KBM-7 (cell line): Measurements from ENCODE around the gene MEIS1.

Source experiments
- DNase-seq: peaks from one replicate; pipeline ENCODE4 v3.0.0-alpha.2; 2015
- in situ Hi-C: fragments of 300-500 bp; cut with MboI; formaldehyde crosslinking; loops from 2 replicates; pipeline ENCODE4 v1.14.3; 2020; ENCODE audit warnings: low sequenced_read_pairs, low pct_unique_long_range_greater_than_20kb, mixed read lengths

The MEIS1 gene

GRCh38 chr2:66547118-66547517 is 112.2 kb downstream of the MEIS1 start:
- in situ Hi-C loops: no loop called here
- DNase-seq: no peak

GRCh38 chr2:66547887-66548286 is 113.0 kb downstream of the MEIS1 start:
- no peak for DNase-seq
- in situ Hi-C loops: no loop called here

- DNase-seq: no peak
- in situ Hi-C loops: no loop called here
These were observed 113.5 kb downstream of the MEIS1 start for GRCh38 chr2:66548422-66548821.

GRCh38 chr2:66550826-66551225 is 115.9 kb downstream of the MEIS1 start:
- in situ Hi-C loops: no loop called here
- no peak for DNase-seq

GRCh38 chr2:66553370-66553769 is 118.4 kb downstream of the MEIS1 start:
- no peak for DNase-seq
- in situ Hi-C loops: no loop called here

GRCh38 chr2:66555091-66555490 is 120.2 kb downstream of the MEIS1 start:
- in situ Hi-C loops: no loop called here
- peak; percentile 38 for DNase-seq

GRCh38 chr2:66555501-66556324 is 120.8 kb downstream of the MEIS1 start:
- peak; percentile 43 for DNase-seq
- in situ Hi-C loops: no loop called here

- in situ Hi-C loops: no loop called here
- no peak for DNase-seq
These were observed 124.7 kb downstream of the MEIS1 start for GRCh38 chr2:66559672-66560071.

GRCh38 chr2:66560683-66561082 is 125.8 kb downstream of the MEIS1 start:
- in situ Hi-C loops: no loop called here
- no peak for DNase-seq

GRCh38 chr2:66561645-66562303 is 126.8 kb downstream of the MEIS1 start:
- in situ Hi-C loops: no loop called here
- DNase-seq: peak; percentile 40

- DNase-seq: no peak
- in situ Hi-C loops: no loop called here
These were observed 127.4 kb downstream of the MEIS1 start for GRCh38 chr2:66562304-66562685.

GRCh38 chr2:66563473-66563872 is 128.5 kb downstream of the MEIS1 start:
- DNase-seq: no peak

GRCh38 chr2:66565291-66565690 is 130.4 kb downstream of the MEIS1 start:
- in situ Hi-C loops: no loop called here
- DNase-seq: no peak

More at GRCh38 chr2:66563473-66563872, 128.5 kb downstream of the MEIS1 start:
- in situ Hi-C loops: no loop called here

- DNase-seq: no peak
- in situ Hi-C loops: no loop called here
These were observed 131.9 kb downstream of the MEIS1 start for GRCh38 chr2:66566726-66567399.

- in situ Hi-C loops: no loop called here
- DNase-seq: no peak
These were observed 132.8 kb downstream of the MEIS1 start for GRCh38 chr2:66567729-66568128.

GRCh38 chr2:66568650-66569300 is 133.8 kb downstream of the MEIS1 start:
- in situ Hi-C loops: no loop called here
- DNase-seq: no peak

GRCh38 chr2:66569321-66569851 is 134.5 kb downstream of the MEIS1 start:
- DNase-seq: peak; percentile 90
- in situ Hi-C loops: no loop called here

- DNase-seq: no peak
- in situ Hi-C loops: no loop called here
These were observed 135.0 kb downstream of the MEIS1 start for GRCh38 chr2:66569974-66570373.

- DNase-seq: no peak
- in situ Hi-C loops: no loop called here
These were observed 135.5 kb downstream of the MEIS1 start for GRCh38 chr2:66570471-66570870.
